Osteocyte (in vitro differentiated cells): ENCODE results near the gene WDR20. TPM values are rescaled to one million over a fixed set of nuclear protein-coding genes. Genes with fewer than 3 reads are reported as not detected.

Experiments used
- DNase-seq: peaks from one replicate; pipeline ENCODE4 v3.0.0; 2021; ENCODE audit warnings: mixed read lengths; ENCODE audit not compliant: unreplicated experiment; ENCODE audit errors: extremely low spot score
- H3K27ac Mint-ChIP-seq: one replicate; pipeline ENCODE4 v1.8.0; 2021; ENCODE audit warnings: mild to moderate bottlenecking, mixed read lengths; ENCODE audit not compliant: unreplicated experiment
- H3K27me3 Mint-ChIP-seq: one replicate; pipeline ENCODE4 v1.8.0; 2021; ENCODE audit warnings: mixed read lengths; ENCODE audit not compliant: unreplicated experiment
- H3K36me3 Mint-ChIP-seq: one replicate; pipeline ENCODE4 v1.8.0; 2021; ENCODE audit warnings: mixed read lengths; ENCODE audit not compliant: unreplicated experiment
- H3K4me1 Mint-ChIP-seq: one replicate; pipeline ENCODE4 v1.8.0; 2021; ENCODE audit warnings: mixed read lengths; ENCODE audit not compliant: unreplicated experiment
- H3K4me3 Mint-ChIP-seq: one replicate; pipeline ENCODE4 v1.8.0; 2021; ENCODE audit warnings: mild to moderate bottlenecking, moderate library complexity, mixed read lengths; ENCODE audit not compliant: unreplicated experiment
- H3K9me3 Mint-ChIP-seq: one replicate; pipeline ENCODE4 v1.8.0; 2021; ENCODE audit warnings: mixed read lengths; ENCODE audit not compliant: unreplicated experiment
- total RNA-seq: library from RNA; stranded (reverse); gene quantifications from 2 replicates; pipeline ENCODE4 v1.2.1, GENCODE V29; 2021
- TF ChIP-seq, protein P1 (sequence below): fragments of 200-600 bp; sonication (generic); IDR thresholded peaks from 2 replicates; pipeline ENCODE4 v1.5.0; 2021; ENCODE audit warnings: antibody characterized with exemption, mild to moderate bottlenecking, moderate library complexity

Gene WDR20
- total RNA-seq, 1 donor from 2014 or later = 27.4 TPM

DNA sequence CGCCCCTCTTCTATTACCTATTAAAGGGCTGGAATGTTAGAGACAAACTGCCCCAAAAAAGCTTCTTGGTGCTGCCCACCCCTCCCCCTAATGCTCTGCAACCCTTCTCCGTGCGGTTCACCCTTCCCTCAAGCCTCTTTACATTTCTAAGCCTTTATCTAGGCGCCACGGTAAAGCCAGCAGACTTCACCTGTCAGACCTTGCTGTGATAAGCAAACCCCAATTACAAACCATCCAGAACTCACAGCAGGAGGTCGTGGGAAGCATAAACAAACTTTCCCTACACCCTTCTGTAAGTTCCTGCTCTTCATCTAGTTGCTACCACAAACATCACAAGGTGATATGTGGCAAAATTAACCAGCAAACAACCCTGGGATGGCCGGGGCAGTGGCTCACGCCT lies 108.4 kb downstream of the WDR20 start:
- Mint-ChIP-seq H3K27ac (no peak overlapping the region), H3K9me3 (no peaks in the 10 kb centered on the region), H3K4me3 (no peak overlapping the region), H3K36me3 (peaks cover 2% of the 10 kb centered on the region), H3K27me3 (no peaks in the 10 kb centered on the region), H3K4me1 (no peaks in the 10 kb centered on the region)
- DNase-seq = no peak
- TF ChIP-seq, protein P1, sequence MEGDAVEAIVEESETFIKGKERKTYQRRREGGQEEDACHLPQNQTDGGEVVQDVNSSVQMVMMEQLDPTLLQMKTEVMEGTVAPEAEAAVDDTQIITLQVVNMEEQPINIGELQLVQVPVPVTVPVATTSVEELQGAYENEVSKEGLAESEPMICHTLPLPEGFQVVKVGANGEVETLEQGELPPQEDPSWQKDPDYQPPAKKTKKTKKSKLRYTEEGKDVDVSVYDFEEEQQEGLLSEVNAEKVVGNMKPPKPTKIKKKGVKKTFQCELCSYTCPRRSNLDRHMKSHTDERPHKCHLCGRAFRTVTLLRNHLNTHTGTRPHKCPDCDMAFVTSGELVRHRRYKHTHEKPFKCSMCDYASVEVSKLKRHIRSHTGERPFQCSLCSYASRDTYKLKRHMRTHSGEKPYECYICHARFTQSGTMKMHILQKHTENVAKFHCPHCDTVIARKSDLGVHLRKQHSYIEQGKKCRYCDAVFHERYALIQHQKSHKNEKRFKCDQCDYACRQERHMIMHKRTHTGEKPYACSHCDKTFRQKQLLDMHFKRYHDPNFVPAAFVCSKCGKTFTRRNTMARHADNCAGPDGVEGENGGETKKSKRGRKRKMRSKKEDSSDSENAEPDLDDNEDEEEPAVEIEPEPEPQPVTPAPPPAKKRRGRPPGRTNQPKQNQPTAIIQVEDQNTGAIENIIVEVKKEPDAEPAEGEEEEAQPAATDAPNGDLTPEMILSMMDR = no peak

DNA sequence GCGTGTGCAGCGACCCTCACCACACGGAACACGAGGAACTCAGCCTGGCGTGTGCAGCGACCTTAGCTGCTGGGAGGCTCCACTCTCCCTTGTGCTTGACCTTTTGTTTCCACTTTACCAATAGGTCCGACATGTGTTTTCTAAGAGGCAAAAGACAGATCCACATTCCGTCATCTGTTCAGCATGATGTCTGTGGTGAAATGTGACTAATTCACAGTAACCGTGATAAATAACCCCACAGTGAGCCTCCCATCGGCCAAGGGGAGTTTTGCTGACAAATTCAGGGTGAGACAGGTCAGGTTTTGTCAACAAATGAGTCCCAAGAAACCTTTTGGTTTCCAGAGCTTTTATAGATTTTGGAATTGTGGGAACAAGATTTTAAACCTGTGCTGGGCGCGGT lies 109.3 kb downstream of the WDR20 start:
- Mint-ChIP-seq H3K4me3 (no peak overlapping the region), H3K9me3 (no peaks in the 10 kb centered on the region), H3K27ac (no peak overlapping the region), H3K36me3 (peaks cover 2% of the 10 kb centered on the region), H3K4me1 (no peaks in the 10 kb centered on the region), H3K27me3 (no peaks in the 10 kb centered on the region)
- no peak for DNase-seq
- TF ChIP-seq, protein P1 = no peak

DNA sequence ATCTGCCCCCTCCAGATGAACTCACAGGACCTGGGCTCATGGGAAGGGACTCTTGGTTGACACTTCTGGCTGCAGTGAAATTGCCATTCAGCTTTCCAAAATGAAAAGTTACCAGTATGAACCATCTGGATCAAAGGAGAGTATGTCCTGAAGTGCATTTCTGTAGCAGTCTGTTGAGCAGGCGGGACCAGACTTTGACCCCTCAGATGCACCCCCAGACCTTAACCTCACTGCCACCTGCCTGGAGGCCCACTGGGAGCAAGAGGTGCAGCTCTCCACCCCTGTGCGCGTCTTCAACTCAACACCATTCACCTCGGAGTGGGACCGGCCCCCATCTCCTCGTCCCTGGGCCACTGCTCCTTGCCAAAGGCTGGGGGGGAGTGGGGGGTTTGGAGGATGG lies 110.3 kb downstream of the WDR20 start:
- H3K4me1 Mint-ChIP-seq = no peaks in the 10 kb centered on the region
- H3K27me3 Mint-ChIP-seq = no peaks in the 10 kb centered on the region
- peaks cover 2% of the 10 kb centered on the region for H3K36me3 Mint-ChIP-seq
- no peak overlapping the region for H3K27ac Mint-ChIP-seq
- no peak overlapping the region for H3K4me3 Mint-ChIP-seq
- H3K9me3 Mint-ChIP-seq = no peaks in the 10 kb centered on the region
- DNase-seq = no peak
- TF ChIP-seq, protein P1 = no peak

DNA sequence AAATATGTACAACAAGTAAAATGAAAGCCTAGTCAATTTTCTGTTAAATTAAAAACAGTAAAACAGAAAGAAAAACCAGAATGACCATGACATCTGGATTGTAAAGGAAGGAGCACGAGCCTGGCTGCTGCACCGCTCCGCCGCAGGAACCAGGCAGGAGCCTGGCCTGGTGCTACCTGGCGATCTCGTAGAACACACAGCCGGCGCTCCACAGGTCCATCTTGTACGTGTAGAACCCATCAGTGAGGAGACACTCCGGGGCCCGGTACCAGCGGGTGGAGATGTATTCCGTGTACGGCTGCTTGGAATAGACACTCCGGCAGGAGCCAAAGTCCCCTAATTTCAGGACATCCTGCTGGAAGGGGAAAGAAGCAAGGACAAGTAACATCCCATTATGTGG lies 110.9 kb downstream of the WDR20 start:
- TF ChIP-seq, protein P1 = no peak
- no peak for DNase-seq
- peaks cover 2% of the 10 kb centered on the region for H3K4me1 Mint-ChIP-seq
- no peaks in the 10 kb centered on the region for H3K27me3 Mint-ChIP-seq
- no peak overlapping the region for H3K27ac Mint-ChIP-seq
- no peak overlapping the region for H3K4me3 Mint-ChIP-seq
- H3K36me3 Mint-ChIP-seq = peaks cover 2% of the 10 kb centered on the region
- no peaks in the 10 kb centered on the region for H3K9me3 Mint-ChIP-seq

DNA sequence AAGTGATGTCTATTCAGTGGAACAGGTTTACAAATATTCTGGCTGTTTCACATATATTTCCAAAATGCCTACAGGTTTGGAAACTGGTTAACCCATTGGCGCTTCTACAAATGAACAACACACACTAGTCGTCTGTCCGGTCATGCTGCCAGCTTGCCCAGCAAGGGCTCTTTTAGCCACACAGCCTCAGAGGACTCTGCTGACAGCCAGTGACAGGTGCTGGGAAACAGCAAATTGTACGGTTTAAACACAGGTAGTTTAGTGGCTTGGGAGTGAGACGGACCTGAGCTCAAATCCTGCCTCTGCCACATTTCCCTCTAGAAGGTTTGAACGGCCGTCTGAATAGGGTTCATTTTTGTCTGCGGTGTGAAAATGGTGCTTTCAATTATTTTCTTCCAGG lies 111.5 kb downstream of the WDR20 start:
- no peak for DNase-seq
- Mint-ChIP-seq H3K4me1 (peaks cover 3% of the 10 kb centered on the region), H3K27me3 (no peaks in the 10 kb centered on the region), H3K4me3 (no peak overlapping the region), H3K36me3 (peaks cover 2% of the 10 kb centered on the region), H3K27ac (no peak overlapping the region), H3K9me3 (no peaks in the 10 kb centered on the region)
- TF ChIP-seq, protein P1 = no peak
